Endodermal cell (in vitro differentiated cells): ENCODE data around the gene MCFD2. TPM values are rescaled to one million over a fixed set of nuclear protein-coding genes. Genes with fewer than 3 reads are reported as not detected.

Experiments used
- DNase-seq: peaks from one replicate; pipeline ENCODE4 v3.0.0-alpha.2; 2017
- H3K27ac ChIP-seq: 2 replicates; pipeline ENCODE4 v1.5.1; 2013; ENCODE audit warnings: mild to moderate bottlenecking, low read depth, low read length, moderate library complexity
- H3K27me3 ChIP-seq: 2 replicates; pipeline ENCODE4 v1.6.1; 2013; ENCODE audit warnings: mild to moderate bottlenecking, low read length, moderate library complexity; ENCODE audit not compliant: insufficient read depth, control insufficient read depth, poor library complexity, severe bottlenecking
- H3K36me3 ChIP-seq: 2 replicates; pipeline ENCODE4 v1.7.0; 2013; ENCODE audit warnings: mild to moderate bottlenecking, low read length, moderate library complexity; ENCODE audit not compliant: control insufficient read depth, insufficient read depth
- H3K4me1 ChIP-seq: one replicate; pipeline ENCODE4 v1.7.0; 2013; ENCODE audit warnings: low read length; ENCODE audit not compliant: control insufficient read depth, insufficient read depth
- H3K4me3 ChIP-seq: 2 replicates; pipeline ENCODE4 v1.5.1; 2013; ENCODE audit warnings: mild to moderate bottlenecking, low read length, moderate library complexity
- H3K9ac ChIP-seq: 2 replicates; pipeline ENCODE4 v1.6.1; 2013; ENCODE audit warnings: mild to moderate bottlenecking, low read length, moderate library complexity; ENCODE audit not compliant: poor library complexity, severe bottlenecking; ENCODE audit errors: extremely low read depth
- H3K9me3 ChIP-seq: 2 replicates; pipeline ENCODE4 v1.6.1; 2013; ENCODE audit warnings: mild to moderate bottlenecking, low read length, moderate library complexity; ENCODE audit not compliant: control insufficient read depth
- H3K27ac Mint-ChIP-seq: 2 replicates; pipeline ENCODE4 v1.8.0; 2020; ENCODE audit warnings: mixed read lengths
- H3K27me3 Mint-ChIP-seq: 2 replicates; pipeline ENCODE4 v1.8.0; 2021; ENCODE audit warnings: mild to moderate bottlenecking, mixed read lengths; ENCODE audit not compliant: insufficient read depth
- H3K36me3 Mint-ChIP-seq: 2 replicates; pipeline ENCODE4 v1.8.0; 2020; ENCODE audit warnings: low read depth, mixed read lengths
- H3K4me1 Mint-ChIP-seq: 2 replicates; pipeline ENCODE4 v1.8.0; 2020; ENCODE audit warnings: mixed read lengths
- H3K4me3 Mint-ChIP-seq: 2 replicates; pipeline ENCODE4 v1.8.0; 2020; ENCODE audit warnings: mild to moderate bottlenecking, moderate library complexity, mixed read lengths
- H3K9me3 Mint-ChIP-seq: 2 replicates; pipeline ENCODE4 v1.8.0; 2020; ENCODE audit warnings: mild to moderate bottlenecking, mixed read lengths
- CTCF ChIP-seq: fragments of 200-600 bp; sonication (generic); conservative IDR thresholded peaks from 2 replicates; pipeline ENCODE4 v1.5.0; 2021; ENCODE audit warnings: antibody characterized with exemption, mild to moderate bottlenecking
- WGBS, 2 experiments: methylation state at CpG; one replicate each; pipeline versions ENCODE4 v1.1.5 to v1.1.7; 2013; ENCODE audit warnings: missing lambda C conversion rate in 2 of 2, mixed read lengths in 1 of 2; ENCODE audit not compliant: insufficient coverage in 1 of 2, insufficient read length in 1 of 2; 5-methylcytosine and 5-hydroxymethylcytosine counted together
- total RNA-seq, 2 donors: library from RNA; stranded (reverse); fragmentation: NEBNext Ultra II Directional in 1 of 2; extraction: Animal tissue kit (Norgen Biotek cat#: 25700) in 1 of 2; gene quantifications; 2 replicates in 1 of 2; 3 replicates in 1 of 2; pipeline ENCODE4 v1.2.1, GENCODE V29; 2021

The MCFD2 gene
- total RNA-seq, 2 donors from 2014 or later, result 82.4 to 82.9 TPM

GRCh38 chr2:46951290-46952064 is 35.9 kb upstream of the MCFD2 start:
- no peaks in the 10 kb centered on the region for H3K9me3 ChIP-seq
- no peak overlapping the region for H3K27ac Mint-ChIP-seq
- H3K4me1 Mint-ChIP-seq, result peaks cover 12% of the 10 kb centered on the region

GRCh38 chr2:46950314-46950713 is 34.7 kb upstream of the MCFD2 start:
- 92 to 93% methylated on average over 6 to 8 of the region's 8 CpGs for WGBS, 2 experiments
- Histone ChIP-seq H3K9me3 (no peaks in the 10 kb centered on the region), H3K4me1 (peaks cover 8% of the 10 kb centered on the region), H3K4me3 (no peak overlapping the region), H3K9ac (no peak overlapping the region), H3K36me3 (peaks cover 25% of the 10 kb centered on the region), H3K27ac (no peak overlapping the region), H3K27me3 (no peaks in the 10 kb centered on the region)
- Mint-ChIP-seq H3K27me3 (peaks cover 2% of the 10 kb centered on the region), H3K4me1 (peaks cover 13% of the 10 kb centered on the region), H3K4me3 (no peak overlapping the region), H3K9me3 (no peaks in the 10 kb centered on the region), H3K36me3 (peaks cover 13% of the 10 kb centered on the region), H3K27ac (no peak overlapping the region)
- no peak for DNase-seq
- TF ChIP-seq CTCF, result no peak

More at GRCh38 chr2:46951290-46952064, 35.9 kb upstream of the MCFD2 start:
- no peak overlapping the region for H3K4me3 Mint-ChIP-seq
- DNase-seq, result no peak
- peaks cover 8% of the 10 kb centered on the region for H3K4me1 ChIP-seq
- H3K27me3 ChIP-seq, result no peaks in the 10 kb centered on the region
- H3K36me3 Mint-ChIP-seq, result peaks cover 11% of the 10 kb centered on the region
- H3K9me3 Mint-ChIP-seq, result no peaks in the 10 kb centered on the region
- H3K27me3 Mint-ChIP-seq, result no peaks in the 10 kb centered on the region
- no peak overlapping the region for H3K4me3 ChIP-seq
- peaks cover 25% of the 10 kb centered on the region for H3K36me3 ChIP-seq
- no peak overlapping the region for H3K9ac ChIP-seq
- no peak for TF ChIP-seq CTCF
- H3K27ac ChIP-seq, result no peak overlapping the region
- 90 to 94% methylated on average over 9 of the region's 9 CpGs for WGBS, 2 experiments

GRCh38 chr2:46947841-46948240 is 32.2 kb upstream of the MCFD2 start:
- Histone ChIP-seq H3K27ac (no peak overlapping the region), H3K36me3 (peaks cover 18% of the 10 kb centered on the region), H3K9ac (no peak overlapping the region), H3K9me3 (no peaks in the 10 kb centered on the region), H3K27me3 (peaks cover 12% of the 10 kb centered on the region), H3K4me3 (no peak overlapping the region), H3K4me1 (peaks cover 4% of the 10 kb centered on the region)
- DNase-seq, result no peak
- Mint-ChIP-seq H3K9me3 (no peaks in the 10 kb centered on the region), H3K36me3 (peaks cover 13% of the 10 kb centered on the region), H3K4me3 (no peak overlapping the region), H3K27me3 (peaks cover 11% of the 10 kb centered on the region), H3K27ac (no peak overlapping the region), H3K4me1 (peaks cover 13% of the 10 kb centered on the region)
- TF ChIP-seq CTCF, result no peak
- WGBS, 2 experiments, result 80 to 87% methylated on average over 1 to 11 of the region's 11 CpGs
